CD14-positive monocyte (primary cell): ENCODE results near the gene KIF13A. TPM values are rescaled to one million over a fixed set of nuclear protein-coding genes. Genes with fewer than 3 reads are reported as not detected.

Experiments
- DNase-seq, 3 donors: peaks; one replicate each; pipeline ENCODE4 v3.0.0-alpha.2; 2011 to 2022
- H2AFZ ChIP-seq: 2 replicates; pipeline ENCODE4 v1.6.0; 2012; ENCODE audit warnings: mild to moderate bottlenecking, low read depth, low read length, inconsistent platforms; ENCODE audit not compliant: insufficient read depth, poor library complexity, severe bottlenecking
- H3K27ac ChIP-seq, 2 donors: 1 replicate in 1 of 2; 2 replicates in 1 of 2; pipeline ENCODE4 v1.5.1; 2012 to 2013; ENCODE audit warnings: low read length in 2 of 2, control low read depth in 1 of 2, inconsistent platforms in 1 of 2, low read depth in 1 of 2, mild to moderate bottlenecking in 1 of 2
- H3K27me3 ChIP-seq, 2 donors: one replicate each; pipeline versions ENCODE4 v1.6.0 to v1.6.1; 2011 to 2013; ENCODE audit warnings: low read length in 2 of 2; ENCODE audit not compliant: control insufficient read depth in 2 of 2, insufficient read depth in 2 of 2
- H3K36me3 ChIP-seq, 2 donors: replicated peaks in 1 of 2; 1 replicate in 1 of 2; 2 replicates in 1 of 2; pipeline versions ENCODE4 v1.5.1 to v1.6.1; 2012 to 2013; ENCODE audit warnings: low read length in 2 of 2, control low read depth in 1 of 2, inconsistent platforms in 1 of 2, mild to moderate bottlenecking in 1 of 2; ENCODE audit not compliant: insufficient read depth in 2 of 2, control insufficient read depth in 1 of 2
- H3K4me1 ChIP-seq, 2 donors: 1 replicate in 1 of 2; 2 replicates in 1 of 2; pipeline versions ENCODE4 v1.5.1 to v1.6.1; 2012 to 2013; ENCODE audit warnings: low read length in 2 of 2, control low read depth in 1 of 2, inconsistent platforms in 1 of 2, mild to moderate bottlenecking in 1 of 2, moderate library complexity in 1 of 2; ENCODE audit not compliant: insufficient read depth in 2 of 2, control insufficient read depth in 1 of 2
- H3K4me2 ChIP-seq: replicated peaks from 2 replicates; pipeline ENCODE3; 2012; ENCODE audit warnings: low read length, moderate library complexity, mild to moderate bottlenecking; ENCODE audit not compliant: poor library complexity, severe bottlenecking; ENCODE audit errors: extremely low read depth
- H3K4me3 ChIP-seq, 3 experiments: fragments of 200-600 bp in 1 of 3; sonication (generic) in 1 of 3; replicated peaks in 1 of 3; 1 replicate in 2 of 3; 2 replicates in 1 of 3; pipeline ENCODE4 v1.5.1; 2011 to 2013; ENCODE audit warnings: low read length in 3 of 3, mild to moderate bottlenecking in 3 of 3, control low read depth in 2 of 3, low read depth in 2 of 3, inconsistent platforms in 1 of 3, moderate library complexity in 1 of 3
- H3K79me2 ChIP-seq: 2 replicates; pipeline ENCODE4 v1.6.0; 2012; ENCODE audit warnings: mild to moderate bottlenecking, control low read depth, inconsistent platforms, low read length, moderate library complexity; ENCODE audit not compliant: insufficient read depth
- H3K9ac ChIP-seq: 2 replicates; pipeline ENCODE4 v1.6.0; 2017; ENCODE audit warnings: low read length, mild to moderate bottlenecking; ENCODE audit not compliant: insufficient read depth, poor library complexity, severe bottlenecking
- H3K9me3 ChIP-seq, 2 donors: replicated peaks in 1 of 2; 1 replicate in 1 of 2; 2 replicates in 1 of 2; pipeline versions ENCODE4 v1.5.1 to v1.6.1; 2012 to 2013; ENCODE audit warnings: low read length in 2 of 2, control low read depth in 1 of 2; ENCODE audit not compliant: control insufficient read depth in 1 of 2, insufficient read depth in 1 of 2
- H4K20me1 ChIP-seq: 2 replicates; pipeline ENCODE4 v1.6.0; 2012; ENCODE audit warnings: mild to moderate bottlenecking, low read length, control low read depth, moderate library complexity; ENCODE audit not compliant: insufficient read depth
- H3K27ac Mint-ChIP-seq, 7 donors: one replicate each; pipeline ENCODE4 v1.8.0; 2020; ENCODE audit warnings: mild to moderate bottlenecking in 7 of 7, mixed read lengths in 7 of 7, moderate library complexity in 6 of 7, inconsistent platforms in 2 of 7
- H3K27me3 Mint-ChIP-seq, 3 donors: one replicate each; pipeline ENCODE4 v1.8.0; 2021 to 2022; ENCODE audit warnings: low read depth in 3 of 3, mild to moderate bottlenecking in 3 of 3, mixed read lengths in 3 of 3, moderate library complexity in 3 of 3, inconsistent platforms in 1 of 3
- H3K36me3 Mint-ChIP-seq, 2 donors: one replicate each; pipeline ENCODE4 v1.8.0; 2020; ENCODE audit warnings: mixed read lengths in 2 of 2, inconsistent platforms in 1 of 2, mild to moderate bottlenecking in 1 of 2
- H3K4me1 Mint-ChIP-seq: one replicate; pipeline ENCODE4 v1.8.0; 2020; ENCODE audit warnings: mild to moderate bottlenecking, mixed read lengths
- H3K4me3 Mint-ChIP-seq, 2 donors: one replicate each; pipeline ENCODE4 v1.8.0; 2020; ENCODE audit warnings: mild to moderate bottlenecking in 2 of 2, mixed read lengths in 2 of 2, moderate library complexity in 1 of 2
- H3K9me3 Mint-ChIP-seq, 7 donors: one replicate each; pipeline ENCODE4 v1.8.0; 2020 to 2022; ENCODE audit warnings: mixed read lengths in 7 of 7, mild to moderate bottlenecking in 6 of 7, moderate library complexity in 6 of 7, inconsistent platforms in 2 of 7
- CTCF ChIP-seq: fragments of 200-600 bp; IDR thresholded peaks from one replicate; pipeline ENCODE4 v1.8.0; 2022; ENCODE audit warnings: antibody characterized with exemption, mild to moderate bottlenecking
- WGBS: methylation state at CpG from one replicate; pipeline ENCODE4 v1.1.5; 2013; ENCODE audit warnings: missing lambda C conversion rate; ENCODE audit not compliant: insufficient coverage; 5-methylcytosine and 5-hydroxymethylcytosine counted together
- intact Hi-C, 2 donors: fragments of 100-400 bp; cut with micrococcal nuclease; formaldehyde crosslinking; loops; one replicate each; pipeline versions ENCODE4 v1.15.0 to v1.15.1; 2023
- polyA plus RNA-seq, 3 donors: library from polyadenylated mRNA; depleted of rRNA in 1 of 3; unstranded in 2 of 3; stranded (reverse) in 1 of 3; fragments of 300-500 nt in 2 of 3; fragments of >200 nt in 1 of 3; fragmentation: Illumina TruSeq in 2 of 3; gene quantifications; 1 replicate in 2 of 3; 2 replicates in 1 of 3; pipeline ENCODE4 v1.2.3, GENCODE V29; 2012 to 2021

Gene KIF13A
- polyA plus RNA-seq, 3 donors = 2.9 to 28.4 (median 6.0) TPM

- H3K36me3 Mint-ChIP-seq = peaks cover 77 to 90% of the 10 kb centered on the region in 2 donors
- Histone ChIP-seq H3K27ac (no peak overlapping the region), H3K36me3 (peaks cover 80 to 96% of the 10 kb centered on the region in 2 donors), H3K4me3 (no peak overlapping the region), H3K9ac (no peak overlapping the region), H2AFZ (no peak overlapping the region), H3K4me1 (no peaks in the 10 kb centered on the region), H4K20me1 (no peaks in the 10 kb centered on the region), H3K4me2 (no peak overlapping the region), H3K27me3 (no peaks in the 10 kb centered on the region), H3K79me2 (no peaks in the 10 kb centered on the region), H3K9me3 (no peaks in the 10 kb centered on the region)
- DNase-seq = no peak
- TF ChIP-seq CTCF = no peak
- H3K27ac Mint-ChIP-seq = no peak overlapping the region
- no peak overlapping the region for H3K4me3 Mint-ChIP-seq
- H3K4me1 Mint-ChIP-seq = peaks cover 3% of the 10 kb centered on the region
- WGBS = 100% methylated on average over 2 of the region's 3 CpGs
- no peaks in the 10 kb centered on the region for H3K9me3 Mint-ChIP-seq
- intact Hi-C loops = loop anchor here (10.0 kb wide), 1 partner anchor 295 kb away; the partner anchor contains the start of gene NHLRC1 (in 2 of the 2)
- H3K27me3 Mint-ChIP-seq = peaks cover 0 to 2% (median 0%) of the 10 kb centered on the region in 3 donors
Observed at GRCh38 chr6:17829905-17830304, 157.5 kb downstream of the KIF13A start.

- no peaks in the 10 kb centered on the region for H3K79me2 ChIP-seq
- no peak overlapping the region for H3K9ac ChIP-seq
- no peaks in the 10 kb centered on the region for H4K20me1 ChIP-seq
- no peak for TF ChIP-seq CTCF
- Mint-ChIP-seq H3K9me3 (no peaks in the 10 kb centered on the region), H3K4me1 (peaks cover 2% of the 10 kb centered on the region), H3K27me3 (peaks cover 0 to 2% (median 0%) of the 10 kb centered on the region in 3 donors), H3K27ac (no peak overlapping the region), H3K4me3 (no peak overlapping the region), H3K36me3 (peaks cover 74 to 92% of the 10 kb centered on the region in 2 donors)
- intact Hi-C loops = no loop called here
- no peaks in the 10 kb centered on the region for H3K9me3 ChIP-seq
- WGBS = no CpG with 5 or more reads among the region's 5 CpGs
- H3K27me3 ChIP-seq = no peaks in the 10 kb centered on the region
- H3K4me3 ChIP-seq = no peak overlapping the region
- no peak overlapping the region for H3K4me2 ChIP-seq
- peaks cover 82 to 96% of the 10 kb centered on the region in 2 donors for H3K36me3 ChIP-seq
- no peak overlapping the region for H2AFZ ChIP-seq
- H3K27ac ChIP-seq = no peak overlapping the region
- DNase-seq = no peak
- H3K4me1 ChIP-seq = no peaks in the 10 kb centered on the region
Observed at GRCh38 chr6:17828149-17828548, 159.3 kb downstream of the KIF13A start.
